Ovary (tissue), 9 donors: ENCODE data around the gene RTP5. TPM values are rescaled to one million over a fixed set of nuclear protein-coding genes. Genes with fewer than 3 reads are reported as not detected.

Source experiments
- DNase-seq, 5 donors: peaks; one replicate each; pipeline ENCODE4 v3.0.0-alpha.2; 2019 to 2020
- H3K27ac ChIP-seq, 2 donors: fragments of 200-600 bp; one replicate each; pipeline versions ENCODE4 v1.5.1 to v1.8.0; 2019 to 2022
- H3K27me3 ChIP-seq: fragments of 200-600 bp; one replicate; pipeline ENCODE4 v1.8.0; 2022
- H3K36me3 ChIP-seq: fragments of 200-600 bp; sonication (generic); one replicate; pipeline ENCODE4 v1.5.1; 2019
- H3K4me1 ChIP-seq: one replicate; pipeline ENCODE4 v1.8.1; 2013; ENCODE audit warnings: mild to moderate bottlenecking, moderate library complexity; ENCODE audit not compliant: insufficient read depth
- H3K4me3 ChIP-seq: fragments of 200-600 bp; sonication (generic); one replicate; pipeline ENCODE4 v1.5.1; 2017
- H3K9me3 ChIP-seq, 2 donors: fragments of 200-600 bp in 1 of 2; sonication (generic) in 1 of 2; one replicate each; pipeline versions ENCODE4 v1.5.1 to v1.8.1; 2013 to 2019; ENCODE audit warnings: mild to moderate bottlenecking in 1 of 2, moderate library complexity in 1 of 2
- EP300 ChIP-seq: sonication (generic); formaldehyde crosslinking; IDR thresholded peaks from one replicate; pipeline ENCODE4 v1.6.1; 2017; ENCODE audit warnings: antibody characterized with exemption
- POLR2A ChIP-seq: fragments of 450-650 bp; IDR thresholded peaks from one replicate; pipeline ENCODE4 v1.6.1; 2017; ENCODE audit warnings: antibody characterized with exemption, mild to moderate bottlenecking, moderate library complexity
- WGBS, 3 donors: extraction: QIAGEN DNeasy Blood & Tissue Kit in 1 of 3; methylation state at CpG; one replicate each; pipeline versions ENCODE4 v1.1.5 to v1.1.7; 2013 to 2017; 5-methylcytosine and 5-hydroxymethylcytosine counted together
- intact Hi-C, 4 donors: fragments of 100-400 bp; cut with DNase I; formaldehyde crosslinking; loops; one replicate each; pipeline versions ENCODE4 v1.11.0 to v1.15.1; 2022 to 2023
- polyA plus RNA-seq, 2 donors: library from polyadenylated mRNA; stranded (reverse); fragments of 200-250 nt in 1 of 2; fragments of 350-450 nt in 1 of 2; fragmentation: Illumina TruSeq in 1 of 2; extraction: RNeasy Lipid Tissue Mini Kit (QIAGEN cat#74804) in 1 of 2; gene quantifications; one replicate each; pipeline ENCODE4 v1.2.3, GENCODE V29; 2013 to 2014
- total RNA-seq, 7 donors: library from RNA; depleted of rRNA in 2 of 7; stranded (reverse); fragments of >200 nt in 2 of 7; fragmentation: NEBNext Ultra II Directional in 3 of 7; extraction: Animal tissue kit (Norgen Biotek cat#: 25700) in 3 of 7; gene quantifications; one replicate each; pipeline versions ENCODE4 v1.1.0 to v1.2.4, GENCODE V29; 2016 to 2023
- TF ChIP-seq, protein P1 (sequence below), 3 donors: fragments of 450-650 bp in 2 of 3; fragments of 200-600 bp in 1 of 3; IDR thresholded peaks; one replicate each; pipeline versions ENCODE4 v1.5.1 to v1.8.0; 2016 to 2022; ENCODE audit warnings: antibody characterized with exemption in 3 of 3, mild to moderate bottlenecking in 1 of 3
- donor health status: DM: no; HTN: no; CAD: no; lungs with moderate emphysema.
- donor health status: DM: no; HTN: no; CAD: no.
- donor health status: Bipolar disorder and iron deficiency.
- donor health status: DM: yes; HTN: yes; CAD: no.
- donor health status: DM: no; HTN: no; CAD: no.
- donor health status: DM: yes; HTN: yes; CAD: no.

Gene RTP5
- total and polyA plus RNA-seq, 9 donors, result 0.10 TPM; not detected in 8

DNA sequence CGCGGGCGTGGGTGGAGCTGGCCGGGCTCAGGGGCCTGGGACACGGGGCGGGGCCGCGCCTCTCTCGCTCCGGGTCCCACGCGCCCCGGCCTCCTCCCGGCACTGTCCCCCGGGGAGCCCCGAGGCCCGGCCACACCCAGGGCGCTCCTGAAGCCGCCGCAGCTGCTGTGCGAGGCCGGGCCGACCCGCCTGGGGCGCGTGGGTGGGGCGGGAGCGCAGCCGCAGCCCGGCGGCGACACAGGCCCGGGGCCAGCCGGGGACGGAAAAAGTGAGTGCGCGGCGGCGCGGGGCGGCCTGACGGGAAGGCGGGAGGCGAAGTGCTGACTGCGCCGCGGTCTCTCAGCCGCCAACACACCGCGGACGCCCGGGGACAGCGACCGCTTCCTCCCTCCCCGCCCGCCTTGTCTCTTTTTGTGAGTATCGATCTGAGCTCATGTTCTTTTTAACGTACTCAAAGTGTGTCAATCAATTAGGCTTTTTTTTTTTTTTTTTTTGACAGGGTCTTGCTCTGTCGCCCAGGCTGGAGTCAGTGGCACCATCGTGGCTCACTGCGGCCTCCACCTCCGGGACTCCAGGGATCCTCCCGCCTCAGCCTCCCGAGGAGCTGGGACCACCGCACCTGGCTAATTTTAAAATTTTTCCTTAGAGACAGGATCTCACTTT is 25.3 kb upstream of the RTP5 start:
- H3K4me3 ChIP-seq, result peak overlapping the region; percentile 33
- DNase-seq, result peak; percentile 72 to 82 (median 79)
- 5 to 13% (median 7%) methylated on average over 22 to 65 of the region's 65 CpGs for WGBS, 3 donors
- peak overlapping the region in 1 of 2 donors; percentile 57 for H3K27ac ChIP-seq
- TF ChIP-seq POLR2A, result no peak
- TF ChIP-seq, protein P1, sequence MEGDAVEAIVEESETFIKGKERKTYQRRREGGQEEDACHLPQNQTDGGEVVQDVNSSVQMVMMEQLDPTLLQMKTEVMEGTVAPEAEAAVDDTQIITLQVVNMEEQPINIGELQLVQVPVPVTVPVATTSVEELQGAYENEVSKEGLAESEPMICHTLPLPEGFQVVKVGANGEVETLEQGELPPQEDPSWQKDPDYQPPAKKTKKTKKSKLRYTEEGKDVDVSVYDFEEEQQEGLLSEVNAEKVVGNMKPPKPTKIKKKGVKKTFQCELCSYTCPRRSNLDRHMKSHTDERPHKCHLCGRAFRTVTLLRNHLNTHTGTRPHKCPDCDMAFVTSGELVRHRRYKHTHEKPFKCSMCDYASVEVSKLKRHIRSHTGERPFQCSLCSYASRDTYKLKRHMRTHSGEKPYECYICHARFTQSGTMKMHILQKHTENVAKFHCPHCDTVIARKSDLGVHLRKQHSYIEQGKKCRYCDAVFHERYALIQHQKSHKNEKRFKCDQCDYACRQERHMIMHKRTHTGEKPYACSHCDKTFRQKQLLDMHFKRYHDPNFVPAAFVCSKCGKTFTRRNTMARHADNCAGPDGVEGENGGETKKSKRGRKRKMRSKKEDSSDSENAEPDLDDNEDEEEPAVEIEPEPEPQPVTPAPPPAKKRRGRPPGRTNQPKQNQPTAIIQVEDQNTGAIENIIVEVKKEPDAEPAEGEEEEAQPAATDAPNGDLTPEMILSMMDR (IDR thresholded peaks at IDR 0.05), result peak in 1 of 3 donors; percentile 36
- H3K9me3 ChIP-seq, result no peaks in the 10 kb centered on the region
- intact Hi-C loops, result no loop called here
- H3K27me3 ChIP-seq, result no peaks in the 10 kb centered on the region
- peaks cover 2% of the 10 kb centered on the region for H3K4me1 ChIP-seq
- no peaks in the 10 kb centered on the region for H3K36me3 ChIP-seq

DNA sequence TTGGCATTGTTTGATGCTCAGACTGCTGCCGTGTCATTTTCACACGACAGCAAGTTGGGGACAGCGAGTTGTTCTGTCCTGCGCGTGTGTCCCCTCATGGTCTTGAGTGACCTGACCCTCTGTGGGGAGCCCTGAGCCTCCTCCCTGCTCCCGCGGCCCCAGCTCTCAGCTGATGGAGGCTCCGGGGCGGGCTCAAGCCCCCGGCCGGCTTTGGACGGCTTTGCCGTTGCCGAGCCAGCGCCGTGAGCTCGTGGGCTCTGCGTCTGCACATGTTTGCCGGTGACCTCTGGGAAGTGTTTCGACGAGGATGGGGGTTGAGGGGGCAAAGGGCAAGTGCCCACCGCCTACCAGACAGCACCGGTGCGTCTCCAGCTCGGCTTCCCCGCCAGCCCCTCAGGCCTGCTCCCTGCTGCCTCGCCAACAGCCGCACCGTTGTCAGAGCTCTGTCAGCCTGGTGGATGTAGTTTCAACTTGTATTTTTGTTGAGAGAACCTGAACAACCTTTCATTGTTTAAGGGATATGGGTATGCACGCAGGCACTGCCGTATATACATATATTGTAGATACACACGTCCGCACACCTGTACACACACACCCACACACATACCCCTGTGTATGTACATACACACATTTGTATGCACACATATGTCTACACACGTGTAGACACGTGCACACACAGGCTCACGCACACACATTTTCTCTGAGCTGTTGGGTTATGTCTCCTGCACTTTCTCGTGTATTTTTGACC is 24.5 kb upstream of the RTP5 start:
- no peaks in the 10 kb centered on the region for H3K9me3 ChIP-seq
- peaks cover 2% of the 10 kb centered on the region for H3K4me1 ChIP-seq
- 75 to 87% (median 81%) methylated on average over 33 to 37 of the region's 37 CpGs for WGBS, 3 donors
- TF ChIP-seq, protein P1 (IDR thresholded peaks at IDR 0.05), result no peak
- TF ChIP-seq POLR2A, result no peak
- no peak for TF ChIP-seq EP300
- H3K27ac ChIP-seq, result no peak overlapping the region
- H3K27me3 ChIP-seq, result no peaks in the 10 kb centered on the region
- intact Hi-C loops, result no loop called here
- H3K4me3 ChIP-seq, result peak overlapping the region; percentile 33
- no peaks in the 10 kb centered on the region for H3K36me3 ChIP-seq
- peak in 2 of 5 donors; percentile 29 to 40 for DNase-seq

DNA sequence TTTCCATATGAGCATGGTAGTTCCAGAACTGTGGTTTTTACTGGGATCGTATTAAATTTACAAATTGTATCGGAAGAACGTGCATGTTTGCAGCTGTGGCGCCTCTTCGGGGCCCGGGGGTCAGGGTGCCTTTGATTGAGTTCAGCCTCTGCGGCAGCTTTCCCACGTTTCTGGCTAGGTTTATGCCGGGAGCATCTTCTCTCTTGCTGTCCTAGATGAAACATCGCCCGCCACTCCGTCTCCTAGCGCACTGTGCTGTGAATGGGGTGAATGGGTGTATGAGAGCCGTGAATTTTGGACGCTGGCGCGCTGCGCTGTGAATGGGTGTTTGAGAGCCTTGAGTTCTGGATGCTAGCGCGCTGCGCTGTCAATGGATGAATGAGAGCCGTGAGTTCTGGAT is 23.1 kb upstream of the RTP5 start:
- H3K27me3 ChIP-seq, result no peaks in the 10 kb centered on the region
- DNase-seq, result peak in 1 of 5 donors; percentile 26
- intact Hi-C loops, result no loop called here
- H3K4me1 ChIP-seq, result peaks cover 2% of the 10 kb centered on the region
- H3K36me3 ChIP-seq, result no peaks in the 10 kb centered on the region
- TF ChIP-seq POLR2A (no peak), EP300 (no peak)
- TF ChIP-seq, protein P1 (IDR thresholded peaks at IDR 0.05), result no peak
- H3K4me3 ChIP-seq, result no peak overlapping the region
- 75 to 84% (median 76%) methylated on average over 22 of the region's 22 CpGs for WGBS, 3 donors
- H3K27ac ChIP-seq, result no peak overlapping the region
- no peaks in the 10 kb centered on the region for H3K9me3 ChIP-seq

DNA sequence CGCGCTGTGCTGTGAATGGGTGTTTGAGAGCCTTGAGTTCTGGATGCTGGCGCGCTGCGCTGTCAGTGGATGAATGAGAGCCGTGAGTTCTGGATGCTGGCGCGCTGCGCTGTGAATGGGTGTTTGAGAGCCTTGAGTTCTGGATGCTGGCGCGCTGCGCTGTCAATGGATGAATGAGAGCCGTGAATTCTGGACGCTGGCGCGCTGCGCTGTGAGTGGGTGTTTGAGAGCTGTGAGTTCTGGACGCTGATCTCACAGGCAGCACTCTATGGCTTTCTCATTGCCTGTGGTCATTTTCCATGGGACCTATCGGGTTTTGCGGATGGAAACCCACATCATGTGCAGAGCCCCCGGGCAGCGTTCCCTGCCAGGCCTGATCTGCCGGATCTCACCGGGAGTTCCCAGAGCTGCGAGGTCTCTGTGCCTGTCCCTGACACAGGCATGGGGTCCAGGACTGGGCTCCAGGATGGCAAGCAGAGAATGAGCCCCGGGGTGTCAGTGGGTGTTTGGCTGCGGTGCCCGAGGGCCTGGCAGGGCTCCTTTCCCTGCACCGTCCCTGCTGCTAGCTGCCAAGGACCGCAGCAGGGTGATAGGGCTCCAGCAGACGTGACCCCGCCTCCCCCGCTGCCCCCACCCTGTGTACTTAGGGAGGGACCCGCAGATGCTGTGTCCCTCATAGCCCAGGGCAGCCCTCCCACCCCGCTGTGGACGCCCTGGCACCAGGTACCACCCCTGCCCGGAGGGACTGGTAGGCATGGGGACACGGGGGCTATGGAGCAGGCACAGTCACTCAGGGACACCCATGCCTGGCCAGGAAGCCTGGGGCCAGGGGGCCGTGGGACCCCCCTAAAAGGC is 20.5 kb upstream of the RTP5 start:
- no peaks in the 10 kb centered on the region for H3K4me1 ChIP-seq
- H3K36me3 ChIP-seq, result no peaks in the 10 kb centered on the region
- peak in 2 of 5 donors; percentile 9 to 26 for DNase-seq
- H3K27ac ChIP-seq, result no peak overlapping the region
- no peak for TF ChIP-seq EP300
- TF ChIP-seq, protein P1 (IDR thresholded peaks at IDR 0.05), result no peak
- TF ChIP-seq POLR2A, result no peak
- H3K27me3 ChIP-seq, result no peaks in the 10 kb centered on the region
- intact Hi-C loops, result no loop called here
- WGBS, 3 donors, result 85 to 89% (median 89%) methylated on average over 38 to 39 of the region's 39 CpGs
- no peak overlapping the region for H3K4me3 ChIP-seq
- no peaks in the 10 kb centered on the region for H3K9me3 ChIP-seq
